H1 (cell line): Measurements from ENCODE around the gene DOK6. TPM values are rescaled to one million over a fixed set of nuclear protein-coding genes. Genes with fewer than 3 reads are reported as not detected.

Source experiments
- EZH2 ChIP-seq: fragments of 200-600 bp; sonication (generic); IDR thresholded peaks from 2 replicates; pipeline ENCODE4 v1.7.1; 2012; ENCODE audit warnings: low read depth, mild to moderate bottlenecking, moderate library complexity, low read length, inconsistent platforms; ENCODE audit not compliant: severe bottlenecking
- POLR2A ChIP-seq, 2 experiments: IDR thresholded peaks; 1 replicate in 1 of 2; 2 replicates in 1 of 2; pipeline ENCODE4 v1.6.1; 2011; ENCODE audit warnings: low read depth in 2 of 2, low read length in 2 of 2, mild to moderate bottlenecking in 2 of 2; ENCODE audit errors: control extremely low read depth in 1 of 2
- POU5F1 ChIP-seq: IDR thresholded peaks from 2 replicates; pipeline ENCODE4 v1.6.1; 2011; ENCODE audit warnings: low read depth, mild to moderate bottlenecking, low read length, moderate library complexity
- polyA plus RNA-seq, 7 experiments: library from polyadenylated mRNA; depleted of rRNA in 3 of 7; stranded (reverse) in 5 of 7; unstranded in 2 of 7; fragments of >200 nt in 5 of 7; fragments of 200-250 nt in 2 of 7; gene quantifications; 1 replicate in 5 of 7; 2 replicates in 1 of 7; 4 replicates in 1 of 7; pipeline versions ENCODE4 v1.2.1 to v1.2.3, GENCODE V29; 2011 to 2013; ENCODE audit warnings: missing spikeins in 2 of 7, mixed read lengths in 2 of 7
- total RNA-seq: library from RNA; stranded (reverse); fragmentation: NEBNext Ultra II Directional; extraction: Animal tissue kit (Norgen Biotek cat#: 25700); gene quantifications from 2 replicates; pipeline ENCODE4 v1.2.1, GENCODE V29; 2021

Gene DOK6
- total and polyA plus RNA-seq, 2 of the 8 experiments (the other 6 are each of a cell fraction or from before 2014, with no cell fraction given): 0.33 to 0.50 TPM

- TF ChIP-seq POU5F1 (no peak), POLR2A (IDR thresholded peaks at IDR 0.05; ENCODE audit: control extremely low read depth in 1 of 2, low read depth in 2 of 2, low read length in 2 of 2) (no peak), EZH2 (no peak)
Observed at GRCh38 chr18:69872661-69873060, 472.0 kb downstream of the DOK6 start (continued).
